HG03432 (cell line): ENCODE measurements around the gene CASR.

Experiments used
- ATAC-seq: cut with Tn5 transposase; IDR thresholded peaks from one replicate; pipeline ENCODE4 v1.9.1; 2021; ENCODE audit warnings: mild to moderate bottlenecking, moderate library complexity; ENCODE audit not compliant: unreplicated experiment

CASR gene

DNA sequence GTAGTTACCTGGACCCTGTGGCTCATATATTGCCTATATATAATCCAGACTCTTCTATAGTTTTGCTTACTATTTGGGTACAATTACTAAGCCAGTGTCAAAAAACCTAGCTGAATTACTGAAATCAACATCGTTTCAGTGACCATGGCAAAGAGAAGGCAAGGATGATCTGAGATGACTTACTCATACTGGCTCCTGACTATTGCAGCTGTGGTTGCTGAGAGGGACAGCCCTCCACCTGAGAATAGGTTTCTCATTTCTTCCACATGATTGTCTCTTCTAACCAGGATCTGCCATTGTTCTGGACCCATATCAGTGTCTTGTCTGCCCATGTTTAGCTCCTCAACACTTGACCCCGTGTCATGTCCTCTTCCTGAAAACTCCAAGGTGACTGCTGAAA is 30.2 kb downstream of the CASR start:
- ATAC-seq: no peak

DNA sequence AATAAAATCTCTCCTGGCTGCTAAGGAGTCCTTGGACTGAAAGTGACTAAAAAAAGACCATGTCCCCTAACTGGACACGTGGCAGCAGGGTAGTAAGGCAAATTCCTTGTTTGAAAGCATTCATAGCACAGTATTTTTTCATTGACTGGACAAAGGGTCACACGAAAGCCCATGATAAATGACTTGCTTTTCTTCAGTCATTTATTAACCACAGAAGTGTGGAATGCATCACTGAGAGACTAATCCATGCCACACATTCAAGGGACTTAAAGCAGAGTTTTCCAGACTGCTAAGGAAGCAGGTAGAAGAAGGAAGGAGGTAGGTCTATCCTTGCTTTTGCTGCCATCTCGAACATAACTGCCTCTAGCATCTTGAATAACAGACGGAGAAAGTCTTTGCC is 31.2 kb downstream of the CASR start:
- no peak for ATAC-seq

DNA sequence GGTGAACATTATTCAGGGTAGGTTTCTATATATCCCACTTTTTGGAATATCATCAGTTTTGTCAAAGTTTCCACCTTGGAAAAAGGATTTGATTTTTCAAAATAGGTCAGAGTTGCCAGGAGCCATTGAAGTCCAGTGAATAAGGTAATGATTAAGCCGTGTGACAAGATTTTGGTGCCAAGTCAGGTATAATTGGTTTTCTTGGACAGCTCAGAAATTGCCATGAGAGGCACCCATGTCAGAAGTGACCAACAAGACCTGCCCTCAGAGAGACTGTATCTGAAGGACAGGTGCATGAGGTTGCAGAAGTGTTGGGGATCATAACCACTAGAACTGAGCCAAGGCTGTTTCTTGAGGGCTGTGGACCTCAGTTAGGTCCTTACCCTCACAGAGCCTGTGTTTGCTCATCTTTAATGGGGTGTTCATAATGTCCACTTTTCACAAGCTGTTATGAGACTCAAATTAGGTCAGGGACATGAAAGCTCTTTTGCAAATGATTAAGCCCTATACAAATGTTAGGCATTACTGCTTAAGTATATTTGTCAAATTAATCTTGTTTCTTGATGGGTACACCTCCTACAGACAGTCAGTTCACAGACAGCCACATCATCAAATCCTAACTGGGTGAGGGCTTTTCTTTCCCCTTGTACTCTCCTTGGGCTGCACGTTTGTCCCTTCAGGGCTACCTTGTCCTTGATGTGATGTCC is 32.3 kb downstream of the CASR start:
- ATAC-seq: no peak

- ATAC-seq: no peak
These were observed 34.4 kb downstream of the CASR start for GRCh38 chr3:122217901-122218300.

- no peak for ATAC-seq
These were observed 35.9 kb downstream of the CASR start for GRCh38 chr3:122219242-122219872.

- no peak for ATAC-seq
These were observed 43.7 kb downstream of the CASR start for GRCh38 chr3:122227036-122227781.

DNA sequence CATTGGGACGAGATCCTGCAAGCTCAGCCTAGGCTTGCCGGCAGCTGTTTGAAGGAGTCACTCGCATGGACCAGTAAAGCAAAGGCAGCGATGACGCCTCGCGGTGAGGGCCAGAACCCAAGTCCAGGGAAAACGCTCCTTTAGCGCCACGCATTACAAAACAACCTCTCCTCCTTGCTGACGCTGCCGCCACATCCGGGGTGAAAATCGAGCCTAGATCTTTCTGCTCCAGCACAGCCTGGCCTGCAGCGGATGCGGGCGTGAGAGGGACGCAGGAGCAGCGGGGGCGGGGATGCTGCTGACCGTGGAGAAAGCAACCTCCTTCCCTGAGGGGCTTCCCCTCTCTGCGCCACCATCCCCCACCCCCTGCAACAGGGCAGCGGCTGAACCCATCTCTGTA is 46.7 kb downstream of the CASR start:
- ATAC-seq: no peak

DNA sequence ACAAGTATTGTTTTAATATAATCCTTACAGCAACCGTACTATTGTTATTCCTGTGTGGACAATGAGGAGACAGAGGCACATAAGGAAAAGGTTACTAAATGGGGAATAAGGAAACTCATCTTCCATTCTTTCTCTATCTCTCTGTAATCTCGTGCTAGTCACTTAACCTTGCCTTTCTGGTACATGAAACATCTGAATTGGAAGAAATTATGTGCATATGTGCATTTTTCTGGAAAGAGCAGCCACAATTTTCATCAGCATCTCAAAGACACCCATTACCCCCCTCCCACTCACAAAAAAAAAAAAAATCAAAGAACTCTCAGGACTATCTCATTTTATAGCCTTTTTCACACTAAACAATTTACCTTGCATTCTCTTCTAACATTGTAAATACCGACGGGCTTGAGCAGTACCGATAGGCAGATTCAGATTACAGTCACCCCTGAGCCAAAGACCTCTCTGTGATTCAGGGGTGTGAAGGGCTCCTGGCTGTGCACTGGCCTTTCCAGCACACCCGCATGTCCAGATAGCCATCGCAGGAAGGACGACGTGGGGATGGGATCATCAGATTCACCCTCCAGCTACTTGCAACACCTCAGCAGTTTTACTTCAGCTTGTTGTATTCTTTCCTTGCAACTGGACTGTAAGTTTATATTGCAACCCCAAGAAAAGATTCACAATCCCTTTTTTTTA is 48.1 kb downstream of the CASR start:
- ATAC-seq: no peak

GRCh38 chr3:122232485-122232884 is 49.0 kb downstream of the CASR start:
- no peak for ATAC-seq

DNA sequence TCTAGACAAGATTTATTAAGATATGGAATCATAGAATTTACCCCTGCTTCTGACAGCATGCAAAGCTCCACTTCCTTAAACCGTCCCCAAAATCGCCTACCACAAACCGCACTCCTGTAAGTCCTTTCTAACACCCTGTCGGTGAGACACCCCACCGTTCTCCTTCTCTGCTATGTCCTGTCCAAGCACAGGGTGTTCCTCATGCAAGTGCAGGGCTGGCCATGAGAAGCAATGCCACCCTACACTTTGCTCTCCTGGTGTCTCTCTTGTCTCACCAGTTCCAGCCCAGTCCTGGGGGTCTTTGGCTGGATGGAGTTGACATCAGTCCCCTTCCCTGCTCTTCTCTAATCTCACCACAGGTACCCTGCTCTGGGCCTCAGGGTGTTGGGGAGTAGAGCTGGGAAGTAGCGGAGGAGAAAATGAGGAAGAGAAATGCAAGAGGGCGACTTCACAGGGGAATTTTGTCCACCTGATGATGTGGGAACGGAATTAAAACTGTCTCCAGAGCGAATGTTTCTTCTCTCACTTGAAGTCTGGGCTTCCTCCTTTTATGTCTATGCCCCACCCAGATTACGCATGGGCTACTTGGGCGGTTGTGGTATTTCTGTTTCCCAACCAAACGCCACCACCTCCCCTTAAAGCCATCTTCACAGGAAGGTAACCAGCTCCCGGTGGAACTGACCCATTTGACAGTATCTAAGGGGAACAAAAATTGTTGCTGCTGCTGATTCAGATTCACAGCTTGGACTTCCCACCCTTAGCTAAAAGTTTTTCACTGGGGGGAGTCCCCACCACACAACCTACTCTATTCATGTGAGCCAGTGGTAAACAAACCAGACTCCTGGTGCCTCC is 49.9 kb downstream of the CASR start:
- ATAC-seq: peak; percentile 73

DNA sequence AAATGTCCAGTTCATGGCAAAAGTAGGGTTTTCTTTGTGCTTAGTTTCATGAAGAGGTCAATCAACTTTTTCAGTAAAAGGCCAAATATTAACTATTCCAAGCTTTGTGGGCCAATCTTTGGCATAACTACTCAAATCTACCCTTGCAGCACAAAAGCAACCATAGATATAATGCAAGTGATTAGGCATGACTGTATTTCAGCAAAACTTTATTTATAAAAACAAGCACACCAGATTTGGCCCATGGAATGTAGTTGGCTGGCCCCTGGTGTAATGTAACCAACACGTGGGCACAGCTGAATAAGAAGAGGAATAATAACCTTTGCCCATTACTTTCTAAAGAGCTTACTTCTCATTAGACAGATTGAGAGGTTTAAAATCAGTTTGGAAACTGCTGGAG is 50.6 kb downstream of the CASR start:
- ATAC-seq: no peak

DNA sequence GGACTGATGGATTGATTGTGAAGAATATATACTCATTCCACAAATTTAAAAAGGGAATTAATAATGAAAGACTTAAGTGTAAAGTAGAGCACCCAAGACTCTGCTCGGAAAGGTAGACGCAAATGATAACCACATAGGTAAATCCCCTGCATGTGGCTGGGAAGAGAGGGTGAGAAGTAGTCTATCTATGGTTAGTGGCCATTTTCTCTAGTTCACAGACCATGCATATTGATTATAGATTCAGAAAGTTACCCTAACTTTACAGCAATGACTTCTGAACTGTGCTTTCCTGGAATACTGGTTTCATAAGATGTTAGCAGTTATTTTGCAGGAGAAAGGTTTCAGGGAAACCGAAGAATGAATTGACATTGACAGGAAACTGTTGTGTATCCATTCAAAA is 51.7 kb downstream of the CASR start:
- ATAC-seq: peak; percentile 52

DNA sequence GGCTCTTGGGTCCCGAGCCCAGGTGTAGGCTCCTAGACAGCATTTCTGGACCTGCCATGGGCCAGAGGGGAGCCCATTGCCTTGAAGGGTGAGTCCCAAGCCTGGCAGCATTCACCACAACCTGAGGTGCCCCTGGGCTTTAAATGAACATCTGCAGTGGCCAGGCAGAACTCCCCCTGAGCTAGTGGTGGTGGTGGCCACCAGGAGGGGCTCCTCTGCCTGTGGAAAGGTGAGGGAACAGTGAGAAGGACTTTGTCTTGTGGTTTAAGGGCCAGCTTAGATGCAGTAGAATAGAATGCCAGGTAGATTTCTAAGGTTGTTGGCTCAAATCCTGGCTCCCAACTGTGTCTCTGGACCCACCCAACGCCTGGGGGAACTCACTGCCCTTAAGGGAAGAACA is 55.6 kb downstream of the CASR start:
- no peak for ATAC-seq

GRCh38 chr3:122245513-122246174 is 62.2 kb downstream of the CASR start:
- no peak for ATAC-seq

GRCh38 chr3:122246199-122246598 is 62.7 kb downstream of the CASR start:
- ATAC-seq: no peak

DNA sequence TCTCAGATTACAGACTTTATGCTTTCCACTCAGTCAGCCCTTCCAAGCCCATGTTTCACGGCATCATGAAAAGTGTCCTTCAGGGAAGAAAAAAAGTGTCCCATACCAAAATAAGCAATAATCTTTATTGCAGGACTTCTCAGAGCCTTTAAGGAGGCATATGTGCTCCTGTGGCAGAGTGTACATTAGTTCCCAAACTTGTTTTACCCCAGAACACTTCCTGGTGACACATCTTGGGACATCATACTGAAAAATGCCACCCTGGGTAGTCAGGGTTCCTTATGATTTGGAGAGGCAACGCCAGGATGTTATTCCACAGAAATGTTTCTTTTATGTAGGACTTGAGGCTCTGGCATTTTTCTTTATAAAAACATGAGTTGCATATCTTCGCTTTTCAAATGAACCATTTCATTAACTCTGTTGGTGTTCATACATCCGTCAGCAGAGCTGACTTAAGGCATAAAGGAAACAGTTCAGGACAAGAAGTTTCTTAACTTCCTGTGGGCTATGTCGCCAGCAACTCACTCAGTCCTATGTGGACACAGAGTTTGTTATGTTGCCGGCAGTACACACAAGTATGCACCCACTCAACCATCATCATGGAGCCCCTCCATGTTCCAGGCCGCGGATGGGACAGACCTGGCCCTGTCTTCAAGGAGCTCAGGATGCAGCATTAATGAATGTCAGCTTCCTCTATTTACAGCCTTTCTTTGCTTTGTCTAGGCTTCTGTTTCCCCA is 63.8 kb downstream of the CASR start:
- ATAC-seq: no peak

DNA sequence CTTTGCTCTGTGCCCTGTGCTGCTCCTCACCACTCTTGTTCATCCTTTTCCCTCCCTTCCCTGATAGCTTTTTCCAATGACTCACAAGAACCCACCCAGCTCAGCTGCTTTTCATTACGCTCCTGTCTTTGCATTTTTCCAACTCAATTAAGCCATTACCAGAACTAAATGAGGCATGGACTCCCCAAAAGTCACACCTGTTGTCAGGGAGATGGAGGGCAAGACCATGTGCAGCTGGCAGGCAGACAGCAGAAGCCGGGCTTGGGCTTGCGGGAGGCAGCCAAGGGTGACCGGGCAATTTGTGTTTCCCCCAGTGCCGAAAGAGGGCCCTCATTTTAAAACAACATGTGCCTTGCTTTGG is 64.3 kb downstream of the CASR start:
- no peak for ATAC-seq

GRCh38 chr3:122251428-122251827 is 68.0 kb downstream of the CASR start:
- ATAC-seq: no peak

DNA sequence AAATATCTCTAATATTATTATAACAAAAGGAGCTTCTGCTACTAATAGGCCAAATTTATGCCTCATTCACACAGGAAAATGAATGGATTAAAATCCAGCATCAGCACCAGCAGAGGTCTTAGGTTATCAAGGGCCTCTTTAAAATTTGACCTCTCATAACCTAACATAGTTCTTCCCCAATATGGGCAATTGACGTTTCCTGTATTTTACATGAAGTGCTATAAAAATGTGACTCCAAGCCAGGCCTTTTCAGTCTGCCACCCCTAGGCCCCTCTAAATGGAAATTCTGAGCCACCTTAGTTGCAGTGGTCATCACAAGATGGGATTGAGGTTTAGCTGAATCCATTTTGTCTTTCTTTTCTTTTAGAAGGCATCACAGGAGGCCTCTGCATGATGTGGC is 70.1 kb downstream of the CASR start:
- ATAC-seq: no peak
